HepG2 (cell line): ENCODE data around the gene SNAP29. TPM values are rescaled to one million over a fixed set of nuclear protein-coding genes. Genes with fewer than 3 reads are reported as not detected.

Source experiments
- EED ChIP-seq: sonication (generic); formaldehyde crosslinking; IDR thresholded peaks from 2 replicates; pipeline ENCODE4 v1.5.0; 2020; ENCODE audit warnings: mild to moderate bottlenecking, missing genetic modification reagents
- HDAC1 ChIP-seq: sonication (generic); formaldehyde crosslinking; IDR thresholded peaks from 2 replicates; pipeline ENCODE4 v1.5.1; 2020; ENCODE audit warnings: mild to moderate bottlenecking, missing genetic modification reagents
- HOXA9 ChIP-seq: sonication (generic); formaldehyde crosslinking; IDR thresholded peaks from 2 replicates; pipeline ENCODE4 v1.8.1; 2022; ENCODE audit warnings: missing genetic modification reagents, mild to moderate bottlenecking, moderate library complexity, borderline replicate concordance
- RBAK ChIP-seq: sonication (generic); formaldehyde crosslinking; IDR thresholded peaks from 2 replicates; pipeline ENCODE4 v1.5.1; 2020; ENCODE audit warnings: mild to moderate bottlenecking, missing genetic modification reagents
- SAP130 ChIP-seq: IDR thresholded peaks from 2 replicates; pipeline ENCODE4 v1.6.1; 2016; ENCODE audit warnings: low read depth
- SKI ChIP-seq: fragments of 450-650 bp; IDR thresholded peaks from one replicate; pipeline ENCODE4 v1.6.1; 2018; ENCODE audit warnings: mild to moderate bottlenecking; ENCODE audit not compliant: partially characterized antibody
- SOX5 ChIP-seq: IDR thresholded peaks from 2 replicates; pipeline ENCODE4 v1.6.1; 2016; ENCODE audit warnings: borderline replicate concordance
- ZFY ChIP-seq: sonication (generic); formaldehyde crosslinking; IDR thresholded peaks from 2 replicates; pipeline ENCODE4 v1.4.0; 2020; ENCODE audit warnings: missing genetic modification reagents
- ZNF333 ChIP-seq: sonication (generic); formaldehyde crosslinking; IDR thresholded peaks from 2 replicates; pipeline ENCODE4 v1.4.0; 2020; ENCODE audit warnings: mild to moderate bottlenecking, missing genetic modification reagents, borderline replicate concordance
- ZSCAN25 ChIP-seq: sonication (generic); formaldehyde crosslinking; IDR thresholded peaks from 2 replicates; pipeline ENCODE4 v1.8.0; 2022; ENCODE audit warnings: mild to moderate bottlenecking, missing genetic modification reagents
- polyA plus RNA-seq, 8 experiments: library from polyadenylated mRNA; depleted of rRNA in 3 of 8; stranded (reverse) in 7 of 8; unstranded in 1 of 8; fragments of >200 nt; fragmentation: Illumina TruSeq in 4 of 8; extraction: Trizol in 4 of 8; gene quantifications; 2 replicates each; pipeline versions ENCODE4 v1.2.1 to v1.2.3, GENCODE V29; 2011 to 2016; ENCODE audit warnings: low read depth in 4 of 8, missing spikeins in 1 of 8, mixed read lengths in 1 of 8; ENCODE audit not compliant: insufficient read depth in 1 of 8
- total RNA-seq, 5 experiments: library from RNA; depleted of rRNA; stranded (reverse); fragments of >200 nt; fragmentation: Illumina TruSeq; extraction: Trizol; gene quantifications; 2 replicates each; pipeline ENCODE4 v1.2.3, GENCODE V29; 2016; ENCODE audit warnings: low read depth in 1 of 5
- TF ChIP-seq, protein P1 (sequence below): sonication (generic); formaldehyde crosslinking; conservative IDR thresholded peaks from 2 replicates; pipeline ENCODE4 v1.4.0; 2020; ENCODE audit warnings: missing genetic modification reagents
- TF ChIP-seq, protein P2 (sequence below), 2 experiments: fragments of 450-650 bp in 1 of 2; sonication (generic) in 1 of 2; formaldehyde crosslinking in 1 of 2; IDR thresholded peaks; 2 replicates each; pipeline versions ENCODE4 v1.6.1 to v1.8.0; 2016 to 2022; ENCODE audit warnings: antibody characterized with exemption in 1 of 2, mild to moderate bottlenecking in 1 of 2, missing genetic modification reagents in 1 of 2
- TF ChIP-seq, protein P3 (sequence below): sonication (generic); formaldehyde crosslinking; IDR thresholded peaks from 2 replicates; pipeline ENCODE4 v1.4.0; 2020; ENCODE audit warnings: low read depth, mild to moderate bottlenecking, missing genetic modification reagents
- TF ChIP-seq, protein P4 (sequence below): sonication (generic); formaldehyde crosslinking; IDR thresholded peaks from 2 replicates; pipeline ENCODE4 v1.5.1; 2020; ENCODE audit warnings: missing genetic modification reagents, mild to moderate bottlenecking, borderline replicate concordance

The SNAP29 gene
- total and polyA plus RNA-seq, 2 of the 13 experiments (the other 11 are each of a cell fraction or from before 2014, with no cell fraction given) = 12.3 to 30.7 TPM

DNA sequence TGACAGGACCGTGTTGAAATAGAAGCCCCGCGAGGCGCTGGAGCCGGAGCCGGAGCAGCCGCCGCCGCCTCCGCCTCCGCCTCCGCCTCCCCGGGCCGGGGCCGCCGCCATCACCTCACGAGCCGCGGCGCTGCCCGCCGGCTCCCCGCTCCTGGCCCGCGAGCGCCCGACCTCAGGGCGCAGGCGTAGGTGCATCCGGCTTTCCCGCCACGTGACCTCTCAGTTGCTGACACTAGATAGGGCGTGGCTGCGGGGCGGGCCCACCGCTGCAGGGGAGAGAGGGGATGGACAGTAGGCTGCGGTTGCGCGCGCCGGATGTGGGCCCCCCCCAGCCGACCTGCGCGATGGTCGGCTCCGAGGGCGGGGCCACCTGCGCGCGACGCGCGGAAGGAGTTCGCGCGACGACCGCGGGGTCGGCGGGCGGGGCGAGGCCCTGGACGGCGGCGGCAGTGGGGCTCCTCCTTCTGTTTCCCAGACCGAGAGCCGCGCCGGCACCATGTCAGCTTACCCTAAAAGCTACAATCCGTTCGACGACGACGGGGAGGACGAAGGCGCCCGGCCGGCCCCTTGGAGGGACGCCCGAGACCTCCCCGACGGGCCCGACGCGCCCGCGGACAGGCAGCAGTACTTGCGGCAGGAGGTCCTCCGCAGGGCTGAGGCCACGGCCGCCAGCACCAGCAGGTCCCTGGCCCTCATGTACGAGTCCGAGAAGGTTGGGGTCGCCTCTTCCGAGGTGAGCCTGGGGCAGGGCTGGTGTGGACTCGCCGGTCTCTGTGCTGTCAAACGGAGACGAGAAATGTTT, at the start of gene SNAP29, which contains the start of gene PI4KA (continued):
- TF ChIP-seq, protein P1, sequence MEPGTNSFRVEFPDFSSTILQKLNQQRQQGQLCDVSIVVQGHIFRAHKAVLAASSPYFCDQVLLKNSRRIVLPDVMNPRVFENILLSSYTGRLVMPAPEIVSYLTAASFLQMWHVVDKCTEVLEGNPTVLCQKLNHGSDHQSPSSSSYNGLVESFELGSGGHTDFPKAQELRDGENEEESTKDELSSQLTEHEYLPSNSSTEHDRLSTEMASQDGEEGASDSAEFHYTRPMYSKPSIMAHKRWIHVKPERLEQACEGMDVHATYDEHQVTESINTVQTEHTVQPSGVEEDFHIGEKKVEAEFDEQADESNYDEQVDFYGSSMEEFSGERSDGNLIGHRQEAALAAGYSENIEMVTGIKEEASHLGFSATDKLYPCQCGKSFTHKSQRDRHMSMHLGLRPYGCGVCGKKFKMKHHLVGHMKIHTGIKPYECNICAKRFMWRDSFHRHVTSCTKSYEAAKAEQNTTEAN (CRISPR knock-in tag) = no peak
- TF ChIP-seq RBAK (CRISPR knock-in tag) (no peak), ZSCAN25 (CRISPR knock-in tag) (peak; percentile 47; the same call in 1 of the 2 replicates), EED (CRISPR knock-in tag) (no peak; the same call in none of the 2 replicates), HOXA9 (no peak), SOX5 (CRISPR knock-in tag) (no peak; the same call in 1 of the 2 replicates), ZFY (CRISPR knock-in tag) (peak; percentile 87), SAP130 (peak; percentile 87), SKI (peak; percentile 22), HDAC1 (peak; percentile 82), ZNF333 (CRISPR knock-in tag) (no peak)
- TF ChIP-seq, protein P2, sequence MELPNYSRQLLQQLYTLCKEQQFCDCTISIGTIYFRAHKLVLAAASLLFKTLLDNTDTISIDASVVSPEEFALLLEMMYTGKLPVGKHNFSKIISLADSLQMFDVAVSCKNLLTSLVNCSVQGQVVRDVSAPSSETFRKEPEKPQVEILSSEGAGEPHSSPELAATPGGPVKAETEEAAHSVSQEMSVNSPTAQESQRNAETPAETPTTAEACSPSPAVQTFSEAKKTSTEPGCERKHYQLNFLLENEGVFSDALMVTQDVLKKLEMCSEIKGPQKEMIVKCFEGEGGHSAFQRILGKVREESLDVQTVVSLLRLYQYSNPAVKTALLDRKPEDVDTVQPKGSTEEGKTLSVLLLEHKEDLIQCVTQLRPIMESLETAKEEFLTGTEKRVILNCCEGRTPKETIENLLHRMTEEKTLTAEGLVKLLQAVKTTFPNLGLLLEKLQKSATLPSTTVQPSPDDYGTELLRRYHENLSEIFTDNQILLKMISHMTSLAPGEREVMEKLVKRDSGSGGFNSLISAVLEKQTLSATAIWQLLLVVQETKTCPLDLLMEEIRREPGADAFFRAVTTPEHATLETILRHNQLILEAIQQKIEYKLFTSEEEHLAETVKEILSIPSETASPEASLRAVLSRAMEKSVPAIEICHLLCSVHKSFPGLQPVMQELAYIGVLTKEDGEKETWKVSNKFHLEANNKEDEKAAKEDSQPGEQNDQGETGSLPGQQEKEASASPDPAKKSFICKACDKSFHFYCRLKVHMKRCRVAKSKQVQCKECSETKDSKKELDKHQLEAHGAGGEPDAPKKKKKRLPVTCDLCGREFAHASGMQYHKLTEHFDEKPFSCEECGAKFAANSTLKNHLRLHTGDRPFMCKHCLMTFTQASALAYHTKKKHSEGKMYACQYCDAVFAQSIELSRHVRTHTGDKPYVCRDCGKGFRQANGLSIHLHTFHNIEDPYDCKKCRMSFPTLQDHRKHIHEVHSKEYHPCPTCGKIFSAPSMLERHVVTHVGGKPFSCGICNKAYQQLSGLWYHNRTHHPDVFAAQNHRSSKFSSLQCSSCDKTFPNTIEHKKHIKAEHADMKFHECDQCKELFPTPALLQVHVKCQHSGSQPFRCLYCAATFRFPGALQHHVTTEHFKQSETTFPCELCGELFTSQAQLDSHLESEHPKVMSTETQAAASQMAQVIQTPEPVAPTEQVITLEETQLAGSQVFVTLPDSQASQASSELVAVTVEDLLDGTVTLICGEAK (IDR thresholded peaks at IDR 0.05) = no peak
- TF ChIP-seq, protein P2 (CRISPR knock-in tag; IDR thresholded peaks at IDR 0.05) = peak; percentile 81
- TF ChIP-seq, protein P3, sequence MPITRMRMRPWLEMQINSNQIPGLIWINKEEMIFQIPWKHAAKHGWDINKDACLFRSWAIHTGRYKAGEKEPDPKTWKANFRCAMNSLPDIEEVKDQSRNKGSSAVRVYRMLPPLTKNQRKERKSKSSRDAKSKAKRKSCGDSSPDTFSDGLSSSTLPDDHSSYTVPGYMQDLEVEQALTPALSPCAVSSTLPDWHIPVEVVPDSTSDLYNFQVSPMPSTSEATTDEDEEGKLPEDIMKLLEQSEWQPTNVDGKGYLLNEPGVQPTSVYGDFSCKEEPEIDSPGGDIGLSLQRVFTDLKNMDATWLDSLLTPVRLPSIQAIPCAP (CRISPR knock-in tag) = no peak
- TF ChIP-seq, protein P4, sequence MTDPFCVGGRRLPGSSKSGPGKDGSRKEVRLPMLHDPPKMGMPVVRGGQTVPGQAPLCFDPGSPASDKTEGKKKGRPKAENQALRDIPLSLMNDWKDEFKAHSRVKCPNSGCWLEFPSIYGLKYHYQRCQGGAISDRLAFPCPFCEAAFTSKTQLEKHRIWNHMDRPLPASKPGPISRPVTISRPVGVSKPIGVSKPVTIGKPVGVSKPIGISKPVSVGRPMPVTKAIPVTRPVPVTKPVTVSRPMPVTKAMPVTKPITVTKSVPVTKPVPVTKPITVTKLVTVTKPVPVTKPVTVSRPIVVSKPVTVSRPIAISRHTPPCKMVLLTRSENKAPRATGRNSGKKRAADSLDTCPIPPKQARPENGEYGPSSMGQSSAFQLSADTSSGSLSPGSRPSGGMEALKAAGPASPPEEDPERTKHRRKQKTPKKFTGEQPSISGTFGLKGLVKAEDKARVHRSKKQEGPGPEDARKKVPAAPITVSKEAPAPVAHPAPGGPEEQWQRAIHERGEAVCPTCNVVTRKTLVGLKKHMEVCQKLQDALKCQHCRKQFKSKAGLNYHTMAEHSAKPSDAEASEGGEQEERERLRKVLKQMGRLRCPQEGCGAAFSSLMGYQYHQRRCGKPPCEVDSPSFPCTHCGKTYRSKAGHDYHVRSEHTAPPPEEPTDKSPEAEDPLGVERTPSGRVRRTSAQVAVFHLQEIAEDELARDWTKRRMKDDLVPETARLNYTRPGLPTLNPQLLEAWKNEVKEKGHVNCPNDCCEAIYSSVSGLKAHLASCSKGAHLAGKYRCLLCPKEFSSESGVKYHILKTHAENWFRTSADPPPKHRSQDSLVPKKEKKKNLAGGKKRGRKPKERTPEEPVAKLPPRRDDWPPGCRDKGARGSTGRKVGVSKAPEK (CRISPR knock-in tag) = no peak
